HG02678 (cell line): ENCODE measurements around the gene RRP1B.
"Not testable (repeated sequence)": the region's sequence is repeated elsewhere in the genome, so short reads cannot be mapped to it uniquely, and the experiment has no call there.

Experiments
- ATAC-seq: cut with Tn5 transposase; IDR thresholded peaks from one replicate; pipeline ENCODE4 v1.9.1; 2021; ENCODE audit warnings: mild to moderate bottlenecking, moderate library complexity; ENCODE audit not compliant: unreplicated experiment

Gene RRP1B, protein sequence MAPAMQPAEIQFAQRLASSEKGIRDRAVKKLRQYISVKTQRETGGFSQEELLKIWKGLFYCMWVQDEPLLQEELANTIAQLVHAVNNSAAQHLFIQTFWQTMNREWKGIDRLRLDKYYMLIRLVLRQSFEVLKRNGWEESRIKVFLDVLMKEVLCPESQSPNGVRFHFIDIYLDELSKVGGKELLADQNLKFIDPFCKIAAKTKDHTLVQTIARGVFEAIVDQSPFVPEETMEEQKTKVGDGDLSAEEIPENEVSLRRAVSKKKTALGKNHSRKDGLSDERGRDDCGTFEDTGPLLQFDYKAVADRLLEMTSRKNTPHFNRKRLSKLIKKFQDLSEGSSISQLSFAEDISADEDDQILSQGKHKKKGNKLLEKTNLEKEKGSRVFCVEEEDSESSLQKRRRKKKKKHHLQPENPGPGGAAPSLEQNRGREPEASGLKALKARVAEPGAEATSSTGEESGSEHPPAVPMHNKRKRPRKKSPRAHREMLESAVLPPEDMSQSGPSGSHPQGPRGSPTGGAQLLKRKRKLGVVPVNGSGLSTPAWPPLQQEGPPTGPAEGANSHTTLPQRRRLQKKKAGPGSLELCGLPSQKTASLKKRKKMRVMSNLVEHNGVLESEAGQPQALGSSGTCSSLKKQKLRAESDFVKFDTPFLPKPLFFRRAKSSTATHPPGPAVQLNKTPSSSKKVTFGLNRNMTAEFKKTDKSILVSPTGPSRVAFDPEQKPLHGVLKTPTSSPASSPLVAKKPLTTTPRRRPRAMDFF

DNA sequence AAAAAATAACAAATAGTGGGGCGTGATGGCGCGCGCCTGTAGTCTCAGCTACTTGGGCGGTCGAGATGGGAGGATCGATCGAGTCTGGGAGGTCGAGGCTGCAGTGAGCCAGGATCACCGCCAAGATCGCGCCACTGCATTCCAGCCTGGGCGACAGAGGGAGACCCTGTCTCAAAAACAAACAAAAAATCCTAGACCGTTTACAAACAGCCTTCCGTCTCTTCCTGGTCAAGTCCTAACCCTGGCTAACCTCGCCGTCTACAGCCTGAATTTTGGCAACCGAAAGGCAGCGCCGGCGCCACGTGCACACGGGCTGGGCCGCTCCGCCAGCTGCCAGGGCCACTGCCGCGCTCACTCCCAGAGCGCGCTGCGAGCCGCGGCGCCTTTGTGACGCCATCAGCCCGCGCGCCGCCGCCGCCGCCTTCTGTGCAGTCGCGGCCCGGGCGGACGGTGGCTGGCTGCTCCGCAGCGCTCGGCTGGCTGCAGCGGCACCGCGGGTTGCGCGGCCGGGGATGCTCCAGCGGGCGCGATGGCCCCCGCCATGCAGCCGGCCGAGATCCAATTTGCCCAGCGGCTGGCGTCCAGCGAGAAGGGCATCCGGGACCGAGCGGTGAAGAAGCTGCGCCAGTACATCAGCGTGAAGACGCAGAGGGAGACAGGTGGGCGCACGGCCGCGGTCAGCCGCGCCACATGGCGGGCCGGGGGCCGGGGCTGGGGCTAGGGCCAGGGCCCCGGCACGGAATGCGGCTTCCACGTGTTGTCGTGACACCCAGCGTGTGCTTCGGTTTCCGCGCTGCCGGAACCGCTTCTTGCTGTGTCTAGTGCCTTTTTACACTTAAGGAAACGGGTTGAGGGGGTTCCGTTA lies at the start of gene RRP1B, which contains the start of gene HSF2BP:
Gene RRP1B (plus strand): TSS at position 425 of the 865 bp plus-strand sequence. CDS start 105 bp downstream, at position 530.
Gene HSF2BP (minus strand): TSS at position 353 of the 865 bp plus-strand sequence. CDS start 1,392 bp downstream, outside the sequence.
- ATAC-seq, result peak; percentile 81

DNA sequence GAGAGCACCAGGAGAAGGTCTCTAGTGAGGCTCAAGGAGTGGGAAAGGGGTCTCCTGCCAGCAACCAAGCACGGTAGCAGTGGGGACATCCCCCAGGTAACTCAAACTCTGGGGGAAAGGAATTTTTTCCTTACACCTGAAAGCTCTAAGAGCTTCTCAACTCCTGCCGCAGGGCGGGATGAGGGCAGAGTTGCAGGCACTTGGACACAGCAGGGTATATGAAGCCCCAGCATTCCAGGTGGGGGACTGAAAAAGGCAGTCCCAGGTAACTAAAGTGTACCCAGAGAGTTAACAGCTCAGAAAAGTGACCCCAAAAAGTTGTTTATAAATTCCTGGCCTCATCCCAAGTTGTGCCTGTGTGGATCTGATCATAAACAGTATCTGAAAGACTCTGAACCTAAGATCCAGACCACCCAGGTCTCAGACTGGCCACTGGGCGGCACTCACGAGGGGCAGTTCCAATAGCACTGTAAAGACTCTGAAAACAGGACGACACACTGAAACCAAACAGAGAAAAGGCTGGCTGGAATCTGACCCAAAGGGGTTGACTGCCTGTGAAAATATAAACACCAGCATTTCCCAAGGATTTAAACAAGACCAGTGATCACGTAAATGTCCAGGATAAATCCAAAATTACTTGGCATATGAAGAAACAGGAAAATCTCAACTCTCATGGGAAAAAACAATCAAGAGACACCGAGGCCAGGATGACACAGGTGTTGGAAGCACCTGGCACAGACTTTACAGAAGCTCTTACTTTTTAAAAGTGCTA lies 47.6 kb upstream of the RRP1B start:
- ATAC-seq, result no peak

DNA sequence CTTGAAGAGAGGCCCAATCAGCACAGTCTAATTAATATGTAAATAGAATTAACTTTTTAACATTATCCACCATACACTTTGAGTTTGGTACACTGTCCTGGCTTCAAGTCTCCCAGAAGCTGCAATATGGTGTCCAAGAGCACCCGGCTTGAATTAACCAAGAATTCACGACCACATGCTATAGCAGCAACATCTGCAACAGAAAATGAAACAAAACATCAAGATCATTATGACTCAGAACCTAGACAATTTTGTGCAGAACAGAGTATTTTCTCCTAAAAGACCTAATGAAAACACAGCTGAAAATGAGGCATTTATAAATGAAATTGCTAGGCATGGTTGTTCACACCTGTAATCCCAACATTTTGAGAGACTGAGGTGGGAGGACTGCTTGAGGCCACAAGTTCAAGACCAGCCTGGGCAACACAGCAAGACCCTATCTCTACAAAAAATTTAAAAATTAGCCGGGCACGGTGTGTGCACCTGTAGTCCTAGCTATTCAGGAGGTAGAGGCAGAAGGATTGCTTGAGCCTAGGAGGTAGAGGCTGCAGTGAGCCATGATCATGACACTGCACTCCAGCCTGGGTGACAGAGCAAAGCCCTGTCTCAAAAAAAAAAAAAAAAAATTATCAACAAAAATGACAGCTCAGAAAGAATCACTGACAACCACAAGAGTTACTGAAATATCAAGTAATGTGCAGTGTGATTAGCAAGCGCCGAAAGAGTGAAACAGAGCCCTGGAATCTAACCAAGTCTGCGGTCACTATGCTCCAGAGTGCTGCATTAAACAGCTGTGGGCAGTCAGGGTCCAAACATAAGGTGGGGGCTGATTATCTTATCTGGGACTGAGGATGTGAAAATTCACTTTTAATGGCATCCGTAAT lies 45.4 kb upstream of the RRP1B start:
- ATAC-seq, result no peak

DNA sequence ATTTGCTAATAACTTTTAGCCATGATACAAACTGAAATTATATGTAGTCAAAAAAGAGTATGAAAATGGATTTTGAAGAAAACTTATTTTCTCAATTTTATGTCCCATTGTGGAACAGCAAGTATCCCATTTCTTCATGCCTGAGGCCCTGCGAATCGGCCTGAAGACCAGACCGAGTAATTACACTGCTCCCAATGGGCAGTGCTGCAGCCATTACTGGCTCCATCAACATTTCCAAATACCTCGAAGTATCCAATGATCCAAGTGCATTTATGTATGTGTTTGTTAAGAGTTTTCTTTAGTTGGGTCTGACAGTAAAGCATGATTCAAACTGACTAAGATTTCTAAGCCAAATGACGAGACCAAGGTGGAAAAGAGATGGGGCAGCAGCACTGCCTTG lies 44.5 kb upstream of the RRP1B start:
- no peak for ATAC-seq

DNA sequence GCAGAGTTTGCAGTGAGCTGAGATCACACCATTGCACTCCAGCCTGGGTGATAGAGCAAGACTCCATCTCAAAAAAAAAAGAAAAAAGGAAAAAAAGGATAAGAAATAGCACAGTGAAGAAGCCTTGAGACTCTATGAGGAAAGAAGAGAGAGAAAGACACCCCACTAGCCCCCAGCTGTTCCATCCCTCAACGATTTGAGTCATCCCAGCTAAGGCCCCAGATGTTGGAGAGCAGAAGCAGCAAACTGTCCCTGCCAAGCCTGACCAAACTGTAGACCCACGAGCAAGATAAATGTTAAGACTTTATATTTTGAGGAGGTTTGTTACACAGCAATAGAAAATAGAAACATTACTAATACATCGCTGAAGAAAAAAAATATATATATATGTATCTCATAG lies 42.5 kb upstream of the RRP1B start:
- ATAC-seq, result not testable (repeated sequence)

DNA sequence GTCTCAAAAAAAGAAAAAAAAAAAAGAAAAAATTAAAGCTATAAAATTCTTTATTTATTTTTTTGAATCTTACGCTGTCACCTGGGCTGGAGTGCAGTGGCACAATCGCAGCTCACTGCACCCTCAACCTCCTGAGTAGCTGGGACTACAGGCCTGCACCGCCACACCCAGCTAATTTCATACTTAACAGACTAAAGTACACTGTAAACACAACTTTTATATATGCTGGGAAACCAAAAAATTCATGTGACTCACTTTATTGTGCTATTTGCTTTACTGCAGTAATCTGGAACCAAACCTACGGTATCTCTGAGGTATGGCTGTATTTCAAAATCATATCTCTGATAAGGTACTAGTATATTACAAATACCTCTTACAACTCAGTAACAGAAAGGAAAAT lies 40.4 kb upstream of the RRP1B start:
- ATAC-seq, result no peak

DNA sequence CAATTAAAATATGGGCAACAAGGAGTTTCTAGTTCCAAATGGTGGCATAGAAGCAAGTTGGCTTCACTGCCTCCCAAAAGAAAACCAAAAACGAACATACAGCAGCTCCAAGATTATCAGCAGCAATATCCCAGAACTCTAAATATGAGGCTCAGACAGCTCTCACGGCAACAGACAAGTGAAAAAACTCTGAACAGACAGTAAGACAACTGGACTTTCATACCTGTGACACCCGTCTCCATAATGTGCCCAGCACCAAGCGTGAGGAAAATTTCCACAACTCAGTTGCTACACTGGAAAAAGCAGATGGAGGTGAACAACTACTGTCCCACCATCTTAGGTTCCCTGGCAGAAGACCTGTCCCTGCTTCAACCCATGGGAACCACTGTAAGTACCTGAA lies 40.0 kb upstream of the RRP1B start:
- ATAC-seq, result no peak

DNA sequence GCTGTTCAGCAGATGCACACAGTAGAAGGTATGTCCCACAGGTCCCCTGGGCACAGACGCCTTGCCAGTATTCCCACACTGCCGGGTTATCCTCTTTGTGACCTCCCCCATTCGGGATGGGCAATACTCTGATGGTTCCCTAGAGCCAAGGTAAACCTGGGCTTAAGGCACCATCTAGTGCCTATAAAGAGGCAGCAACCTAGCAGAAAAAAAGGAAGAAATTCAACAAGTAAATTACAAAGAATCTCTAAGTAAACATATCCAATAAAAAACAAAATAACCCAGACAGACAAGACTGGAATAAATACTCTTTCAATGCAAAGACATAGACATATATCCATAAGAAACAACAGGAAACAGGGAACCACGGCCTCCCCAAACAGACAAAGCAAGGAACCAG lies 39.5 kb upstream of the RRP1B start:
- ATAC-seq, result no peak

DNA sequence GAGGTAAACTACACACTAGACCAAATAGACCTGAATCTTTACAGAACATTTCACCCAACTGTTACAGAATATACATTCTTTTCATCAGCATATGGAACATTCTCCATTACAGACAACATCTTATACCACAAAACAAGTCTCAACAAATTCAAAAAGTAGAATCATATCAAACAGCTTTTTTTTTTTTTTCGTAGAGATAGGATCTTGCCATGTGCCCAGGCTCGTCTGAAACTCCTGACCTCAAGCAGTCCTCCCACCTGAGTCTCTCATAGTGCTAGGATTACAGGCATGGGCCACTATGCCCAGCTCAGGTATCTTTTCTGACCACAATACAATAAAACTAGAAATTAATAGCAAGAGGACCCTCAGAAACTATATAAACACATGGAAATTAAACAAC lies 36.6 kb upstream of the RRP1B start:
- no peak for ATAC-seq

DNA sequence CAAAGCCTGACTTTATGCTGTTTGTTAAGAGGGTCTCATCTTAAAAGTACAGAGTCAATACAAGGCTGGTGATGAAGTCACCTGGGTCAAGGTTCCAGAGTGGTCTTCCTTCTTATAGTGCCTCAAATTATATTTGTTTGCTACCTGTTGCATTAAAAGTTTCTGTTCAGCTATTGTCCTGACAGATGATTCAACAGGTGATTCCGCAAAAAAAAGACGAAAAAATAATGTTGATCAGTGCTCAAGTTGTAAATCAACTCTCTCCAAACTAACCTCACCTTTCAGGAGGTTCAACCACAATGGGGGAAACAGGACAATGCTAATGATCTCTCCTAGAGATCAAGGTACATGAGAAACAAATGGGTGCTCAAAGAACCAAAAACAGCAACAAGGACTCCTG lies 35.8 kb upstream of the RRP1B start:
- no peak for ATAC-seq

DNA sequence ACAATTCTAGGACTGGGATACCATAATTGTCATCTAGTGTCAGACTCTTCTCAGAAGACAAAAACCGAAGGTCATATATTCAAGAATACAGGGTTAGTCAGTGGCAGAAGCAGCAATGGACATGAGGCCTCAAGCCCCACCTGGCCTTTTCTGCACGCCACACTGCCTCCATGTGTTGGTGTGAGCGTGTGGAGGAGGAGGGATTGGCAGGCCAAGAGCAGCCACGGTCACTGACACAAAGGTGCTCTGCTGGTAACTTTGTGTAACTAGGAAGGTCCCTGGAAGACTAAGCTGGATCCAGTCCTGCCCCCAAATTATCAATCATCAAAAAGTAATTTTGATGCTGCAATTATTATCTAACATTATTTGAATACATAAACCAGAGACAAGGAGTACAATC lies 35.0 kb upstream of the RRP1B start:
- no peak for ATAC-seq

DNA sequence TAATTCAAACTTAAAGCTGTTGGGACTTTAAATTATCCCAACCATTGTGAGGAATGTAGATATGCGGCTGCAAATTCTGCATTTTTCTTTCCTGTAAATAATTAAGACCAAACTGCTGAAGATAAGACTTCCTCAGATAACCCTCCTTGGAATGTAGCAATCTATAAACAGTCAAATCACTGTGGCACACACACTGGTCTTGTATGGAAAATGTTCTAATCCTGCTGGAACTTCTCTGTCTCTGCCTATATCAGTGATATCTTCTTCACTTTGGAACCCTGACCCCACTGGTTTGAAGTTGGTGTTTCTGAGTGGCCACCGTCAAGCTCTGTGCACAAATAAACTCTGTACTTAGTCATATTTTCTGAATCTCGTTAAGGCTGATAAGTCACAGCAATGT lies 33.0 kb upstream of the RRP1B start:
- ATAC-seq, result no peak

DNA sequence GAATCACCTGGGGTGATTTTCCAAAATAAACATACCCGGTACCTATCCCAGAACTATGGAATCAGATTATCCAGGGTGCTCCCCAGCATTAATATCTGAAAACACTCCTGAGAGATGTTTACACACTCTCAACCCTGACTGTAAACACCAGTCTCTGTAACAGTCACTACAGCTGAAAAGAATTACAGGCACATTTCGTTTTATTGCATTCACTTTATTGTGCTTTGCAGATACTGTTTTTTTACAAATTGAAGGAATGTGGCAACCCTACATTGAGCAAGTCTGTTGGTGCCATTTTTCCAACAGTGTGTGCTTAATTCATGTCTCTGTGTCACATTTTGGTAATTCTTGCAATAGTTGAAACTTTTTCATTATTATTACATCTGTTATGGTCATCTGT lies 31.8 kb upstream of the RRP1B start:
- no peak for ATAC-seq

DNA sequence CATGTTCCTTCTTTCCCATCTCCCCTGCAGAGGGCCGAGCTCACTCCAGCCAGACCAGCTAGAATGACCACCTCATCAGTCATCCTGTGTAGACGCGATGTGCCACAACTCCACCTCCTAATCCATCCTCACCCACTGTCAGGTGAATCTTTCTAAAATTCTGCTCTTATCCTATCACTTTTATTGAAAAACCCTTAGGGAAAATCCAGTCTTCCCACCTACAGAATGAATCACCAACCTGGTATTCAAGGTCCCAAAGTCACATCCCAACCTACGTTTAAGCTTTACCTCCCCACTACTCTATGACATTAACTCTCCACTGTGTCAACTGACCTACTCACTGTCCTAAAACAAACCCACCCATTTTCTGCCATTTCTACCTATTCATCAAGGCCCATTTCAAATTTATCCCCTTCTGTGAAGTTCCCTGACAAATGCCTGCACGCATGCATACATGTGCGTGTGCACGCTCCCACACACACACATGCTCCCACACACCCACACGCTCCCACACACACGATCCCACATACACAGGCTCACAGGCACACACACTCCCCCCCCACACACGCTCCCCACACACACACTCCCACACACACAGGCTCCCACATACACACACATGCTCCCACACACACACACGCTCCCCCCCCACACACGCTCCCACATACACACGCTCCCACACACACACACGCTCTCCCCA lies 27.8 kb upstream of the RRP1B start:
- no peak for ATAC-seq

DNA sequence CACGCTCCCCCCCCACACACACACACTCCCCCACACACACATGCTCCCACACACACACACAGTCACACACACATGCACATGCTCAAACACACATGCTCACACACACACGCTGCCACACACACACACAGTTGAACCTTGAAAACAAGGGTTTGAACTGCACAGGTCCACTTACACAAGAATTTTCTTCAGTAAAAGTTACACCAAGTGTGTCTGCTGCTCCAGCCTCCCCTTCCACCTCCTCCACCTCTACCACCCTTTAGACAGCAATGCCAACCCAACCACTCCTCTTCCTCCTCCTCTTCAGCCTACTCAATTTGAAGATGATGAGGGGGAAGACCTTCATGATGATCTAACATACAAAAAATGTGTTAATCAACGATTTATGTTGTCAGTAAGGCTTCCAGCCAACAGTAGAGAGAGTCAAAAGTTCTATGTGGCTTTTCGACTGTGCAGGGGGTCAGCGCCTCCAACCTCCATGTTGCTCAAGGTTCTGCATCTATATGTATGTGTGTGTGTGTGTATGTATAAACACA lies 26.9 kb upstream of the RRP1B start:
- ATAC-seq, result no peak

DNA sequence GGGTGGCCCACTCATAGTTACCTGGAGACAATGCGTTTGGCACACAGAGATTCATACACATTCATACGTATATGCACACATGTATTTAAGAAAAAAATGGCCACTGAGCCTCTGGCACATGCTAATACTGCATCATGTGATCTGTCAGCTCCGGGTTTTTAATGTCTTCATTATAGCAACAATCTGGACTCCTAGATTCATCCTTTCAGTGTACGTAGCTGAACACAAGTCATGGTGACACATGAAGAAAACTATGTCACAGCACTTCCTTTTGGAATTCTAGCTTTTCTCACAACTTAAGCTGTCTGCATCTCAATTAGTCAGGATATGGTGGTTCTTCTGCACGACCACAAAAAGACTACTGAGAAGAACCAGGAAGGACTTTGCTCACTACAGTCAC lies 24.7 kb upstream of the RRP1B start:
- no peak for ATAC-seq

DNA sequence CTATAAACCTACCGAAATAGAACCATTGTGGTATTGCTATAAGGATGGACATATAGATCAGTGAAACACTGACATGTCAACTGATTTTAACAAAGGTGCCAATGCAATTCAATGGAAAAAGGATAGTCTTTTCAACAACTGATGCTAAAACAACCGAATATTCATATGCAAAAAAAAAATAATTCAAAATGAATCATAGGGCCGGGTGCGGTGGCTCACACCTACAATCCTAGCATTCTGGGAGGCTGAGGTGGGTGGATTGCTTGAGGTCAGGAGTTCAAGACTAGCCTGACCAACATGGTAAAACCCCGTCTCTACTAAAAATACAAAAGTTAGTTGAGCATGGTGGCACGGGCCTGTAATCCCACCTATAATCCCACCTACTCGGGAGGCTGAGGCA lies 23.9 kb upstream of the RRP1B start:
- no peak for ATAC-seq

DNA sequence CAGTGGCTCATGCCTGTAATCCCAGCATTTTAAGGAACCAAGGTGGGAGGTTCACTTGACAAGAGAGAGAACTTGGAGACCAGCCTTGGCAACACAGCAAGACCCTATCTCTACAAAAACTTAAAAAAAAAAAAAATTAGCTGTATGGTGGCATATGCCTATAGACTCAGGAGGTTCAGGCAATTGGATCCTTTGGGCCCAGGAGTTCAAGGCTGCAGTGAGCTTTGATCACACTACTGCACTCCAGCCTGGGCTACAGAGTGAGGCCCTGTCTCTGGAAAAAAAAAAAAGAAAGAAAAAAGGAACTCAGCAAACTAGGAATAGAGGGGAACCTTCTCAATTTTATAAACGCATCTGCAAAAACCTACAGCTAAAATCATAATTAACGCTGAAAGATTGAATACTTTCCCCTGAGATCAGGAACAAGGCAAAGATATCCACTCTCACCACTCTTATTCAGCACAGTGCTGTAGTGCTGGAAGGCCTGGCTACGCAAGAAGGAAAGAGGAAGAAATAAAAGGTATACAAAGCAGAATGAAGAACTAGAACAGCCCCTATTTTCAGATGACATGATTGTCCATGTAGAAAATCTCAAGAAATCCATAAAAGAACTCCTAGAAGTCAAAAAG lies 21.7 kb upstream of the RRP1B start:
- ATAC-seq, result no peak
